ENCODE data around the gene AP3B1.

- TF ChIP-seq CTCF (IDR thresholded peaks at IDR 0.05; ENCODE audit: low read length) (no peak), EZH2 (IDR thresholded peaks at IDR 0.05; ENCODE audit: borderline replicate concordance, low read length) (no peak)
Measured at GRCh38 chr5:78019744-78020143, 274.8 kb downstream of the AP3B1 start.

Measured in OCI-LY1 (cell line).